Activated T-helper 17 cell treated with anti-CD3 and anti-CD28 coated beads, Interleukin-2, amount 50 U/mL, for 72 hours (primary cell): ENCODE data around the gene PCSK4. TPM values are rescaled to one million over a fixed set of nuclear protein-coding genes. Genes with fewer than 3 reads are reported as not detected.

Experiments used
- ATAC-seq: fragments of 150-1000 bp; cut with Tn5 transposase; replicated peaks from 2 replicates; pipeline ENCODE4 v1.10.0; 2021; ENCODE audit warnings: mild to moderate bottlenecking, moderate library complexity
- H3K27ac Mint-ChIP-seq: one replicate; pipeline ENCODE4 v1.8.0; 2022; ENCODE audit warnings: mixed read lengths
- H3K27me3 Mint-ChIP-seq: one replicate; pipeline ENCODE4 v1.8.0; 2022; ENCODE audit warnings: mixed read lengths
- H3K36me3 Mint-ChIP-seq: one replicate; pipeline ENCODE4 v1.8.0; 2022; ENCODE audit warnings: low read depth, mild to moderate bottlenecking, mixed read lengths
- H3K4me1 Mint-ChIP-seq: one replicate; pipeline ENCODE4 v1.8.0; 2022; ENCODE audit warnings: mixed read lengths
- H3K4me3 Mint-ChIP-seq: one replicate; pipeline ENCODE4 v1.8.0; 2022; ENCODE audit warnings: mild to moderate bottlenecking, mixed read lengths
- H3K9me3 Mint-ChIP-seq: one replicate; pipeline ENCODE4 v1.8.0; 2022; ENCODE audit warnings: mixed read lengths
- total RNA-seq, 2 donors: library from RNA; stranded (reverse); gene quantifications; one replicate each; pipeline ENCODE4 v1.2.3, GENCODE V29; 2022

Gene PCSK4
- total RNA-seq, 2 donors from 2014 or later = 2.4 to 7.8 TPM

DNA sequence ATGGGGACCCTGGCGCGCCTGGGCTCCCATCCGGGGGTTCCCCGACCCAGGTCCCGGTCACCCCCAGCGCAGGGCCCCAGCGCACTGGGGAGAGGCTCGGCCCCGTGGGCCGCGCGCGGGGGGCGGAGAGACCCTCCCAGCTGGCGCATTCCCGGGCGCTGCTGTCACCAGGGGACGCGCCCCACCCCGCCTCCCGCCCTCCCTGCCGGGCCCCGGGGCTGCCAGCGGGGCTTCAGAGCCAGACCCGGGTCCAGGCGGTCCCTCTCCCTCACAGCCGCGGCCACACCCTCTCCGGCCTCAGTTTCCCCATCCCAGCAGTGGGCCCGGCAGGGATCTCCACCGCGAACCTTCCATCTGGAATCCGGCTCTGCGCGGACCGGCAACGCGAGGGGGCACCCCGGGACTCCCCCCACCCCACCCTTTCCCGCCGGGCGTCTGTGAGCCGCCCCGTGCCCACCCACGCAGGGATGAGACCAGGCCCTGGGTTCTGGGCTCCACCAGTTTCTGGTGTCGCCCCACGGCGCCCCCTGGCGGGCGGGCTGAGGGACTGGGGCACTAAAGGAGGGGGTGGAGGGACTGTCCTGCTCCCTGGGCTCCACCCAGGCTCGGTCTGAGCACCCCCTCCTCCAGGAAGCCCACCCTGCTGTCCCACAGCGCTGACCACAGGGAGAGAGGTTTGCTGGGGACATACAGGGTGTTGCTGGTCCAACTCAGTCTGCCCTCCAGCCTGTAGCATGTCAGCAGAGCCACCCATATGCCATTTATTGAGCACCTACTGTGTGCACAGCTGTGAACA is 23.5 kb upstream of the PCSK4 start:
- peak; percentile 63 for ATAC-seq
- Mint-ChIP-seq H3K4me3 (peak overlapping the region; percentile 9), H3K4me1 (no peaks in the 10 kb centered on the region), H3K9me3 (no peaks in the 10 kb centered on the region), H3K27me3 (no peaks in the 10 kb centered on the region), H3K27ac (no peak overlapping the region), H3K36me3 (no peaks in the 10 kb centered on the region)

GRCh38 chr19:1512671-1513498 is 22.7 kb upstream of the PCSK4 start, which contains the start of gene ADAMTSL5:
TSS of gene ADAMTSL5 (minus strand) at chr19:1513019. CDS start at chr19:1510943, 2,076 bp downstream.
- H3K9me3 Mint-ChIP-seq = no peaks in the 10 kb centered on the region
- no peaks in the 10 kb centered on the region for H3K36me3 Mint-ChIP-seq
- no peaks in the 10 kb centered on the region for H3K4me1 Mint-ChIP-seq
- H3K27me3 Mint-ChIP-seq = no peaks in the 10 kb centered on the region
- peak within 1 kb of the TSS; percentile 74 for H3K4me3 Mint-ChIP-seq
- H3K27ac Mint-ChIP-seq = peak within 1 kb of the TSS; percentile 69
- peak; percentile 94 for ATAC-seq

DNA sequence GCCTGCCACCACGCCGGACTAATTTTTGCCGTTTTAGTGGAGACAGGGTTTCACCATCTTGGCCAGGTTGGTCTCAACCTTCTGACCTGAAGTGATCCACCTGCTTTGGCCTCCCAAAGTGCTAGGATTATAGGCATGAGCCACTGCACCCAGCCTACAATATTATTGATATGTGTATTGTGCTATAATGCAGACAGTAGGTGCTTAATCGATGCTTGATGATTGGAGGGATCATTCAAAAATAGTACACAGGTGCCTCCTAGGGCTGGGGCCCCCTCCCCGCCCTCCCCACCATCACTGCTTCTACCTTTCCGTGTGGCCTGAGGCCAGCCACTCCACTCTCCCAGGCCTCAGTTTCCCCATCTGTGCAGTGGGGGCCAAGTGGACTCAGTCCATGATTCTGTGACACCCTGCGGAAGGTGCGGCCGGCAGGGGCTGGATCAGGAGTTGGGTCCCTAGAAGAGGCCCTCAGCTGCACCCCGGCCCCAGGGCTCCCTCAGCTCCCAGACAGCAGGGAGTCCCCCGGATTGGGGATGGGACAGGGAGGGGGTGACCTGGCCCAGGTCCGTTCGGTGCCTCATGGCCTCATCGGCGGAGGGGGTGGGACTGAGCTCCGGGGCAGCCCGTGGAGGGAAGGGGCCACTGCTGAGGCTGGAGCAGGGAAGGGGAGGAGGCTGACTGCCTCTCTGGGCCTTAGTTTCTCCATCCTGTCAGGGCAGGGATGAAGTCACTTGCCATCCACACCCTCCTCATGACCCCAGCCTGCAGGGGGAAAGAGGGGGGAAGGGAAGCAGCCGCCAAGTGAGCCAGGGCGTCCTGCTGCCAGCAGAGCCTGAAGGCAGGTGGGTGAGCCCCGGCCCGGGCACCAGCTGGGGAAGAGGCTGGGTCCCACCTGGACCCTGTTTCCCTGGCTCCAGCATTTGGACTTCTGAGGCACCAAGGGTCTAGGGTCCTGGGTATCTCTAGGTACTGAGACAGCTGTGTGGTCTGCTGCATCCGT is 21.5 kb upstream of the PCSK4 start:
- ATAC-seq = no peak
- H3K27me3 Mint-ChIP-seq = no peaks in the 10 kb centered on the region
- H3K27ac Mint-ChIP-seq = no peak overlapping the region
- H3K4me3 Mint-ChIP-seq = peak overlapping the region; percentile 74
- no peaks in the 10 kb centered on the region for H3K4me1 Mint-ChIP-seq
- no peaks in the 10 kb centered on the region for H3K36me3 Mint-ChIP-seq
- H3K9me3 Mint-ChIP-seq = no peaks in the 10 kb centered on the region

DNA sequence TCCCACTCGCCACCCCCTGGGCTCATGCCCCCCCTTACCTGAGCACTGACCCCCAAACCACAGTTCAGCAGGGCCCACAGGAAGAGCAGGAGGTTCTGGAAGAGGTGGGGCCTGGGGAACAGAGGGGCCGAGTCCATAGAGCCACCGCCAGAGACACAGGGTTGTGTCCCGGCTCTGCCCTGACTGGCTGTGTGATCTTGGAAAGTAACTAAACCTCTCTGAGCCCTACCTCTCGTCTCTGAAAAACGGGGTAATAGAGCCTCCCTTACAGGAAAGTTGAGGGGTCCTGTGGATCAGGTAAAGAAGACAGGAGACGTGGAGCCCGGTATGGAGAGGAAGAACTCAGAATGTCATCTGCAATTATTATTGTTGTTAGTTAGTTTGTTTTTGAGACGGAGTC is 20.7 kb upstream of the PCSK4 start:
- H3K9me3 Mint-ChIP-seq = no peaks in the 10 kb centered on the region
- ATAC-seq = no peak
- H3K4me1 Mint-ChIP-seq = peaks cover 4% of the 10 kb centered on the region
- no peaks in the 10 kb centered on the region for H3K27me3 Mint-ChIP-seq
- no peak overlapping the region for H3K4me3 Mint-ChIP-seq
- no peaks in the 10 kb centered on the region for H3K36me3 Mint-ChIP-seq
- H3K27ac Mint-ChIP-seq = no peak overlapping the region

DNA sequence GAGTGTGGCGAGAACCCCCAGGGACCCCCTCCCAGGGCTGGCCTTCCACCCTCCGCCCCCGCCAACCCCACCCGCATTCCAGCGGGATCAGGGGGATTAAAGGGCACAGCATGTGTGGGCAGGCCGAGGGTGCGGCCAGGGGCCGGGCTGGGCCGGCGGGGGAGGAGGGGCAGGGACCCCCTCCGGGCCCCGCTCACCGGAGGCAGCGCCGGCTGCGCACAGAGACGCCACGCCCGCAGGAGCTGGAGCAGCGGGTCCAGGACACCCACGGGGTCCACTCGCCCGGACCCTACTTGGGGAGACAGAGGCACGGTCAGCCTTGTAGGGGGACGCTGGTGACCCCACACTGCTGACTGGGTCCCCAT is 20.3 kb upstream of the PCSK4 start:
- H3K36me3 Mint-ChIP-seq = no peaks in the 10 kb centered on the region
- no peaks in the 10 kb centered on the region for H3K9me3 Mint-ChIP-seq
- ATAC-seq = no peak
- peaks cover 4% of the 10 kb centered on the region for H3K4me1 Mint-ChIP-seq
- H3K27me3 Mint-ChIP-seq = no peaks in the 10 kb centered on the region
- no peak overlapping the region for H3K27ac Mint-ChIP-seq
- H3K4me3 Mint-ChIP-seq = no peak overlapping the region

GRCh38 chr19:1509602-1510441 is 19.7 kb upstream of the PCSK4 start:
- Mint-ChIP-seq H3K27me3 (no peaks in the 10 kb centered on the region), H3K9me3 (no peaks in the 10 kb centered on the region), H3K4me3 (no peak overlapping the region), H3K4me1 (peaks cover 4% of the 10 kb centered on the region), H3K27ac (no peak overlapping the region), H3K36me3 (no peaks in the 10 kb centered on the region)
- ATAC-seq = no peak

- H3K27ac Mint-ChIP-seq = no peak overlapping the region
- H3K4me3 Mint-ChIP-seq = peak overlapping the region; percentile 33
- H3K27me3 Mint-ChIP-seq = no peaks in the 10 kb centered on the region
Measured at GRCh38 chr19:1508507-1508856, 18.3 kb upstream of the PCSK4 start.

GRCh38 chr19:1507763-1508506 is 17.8 kb upstream of the PCSK4 start:
- Mint-ChIP-seq H3K27me3 (no peaks in the 10 kb centered on the region), H3K4me1 (peaks cover 4% of the 10 kb centered on the region), H3K9me3 (no peaks in the 10 kb centered on the region), H3K36me3 (no peaks in the 10 kb centered on the region), H3K27ac (peak overlapping the region; percentile 79), H3K4me3 (peak overlapping the region; percentile 82)
- peak; percentile 94 for ATAC-seq

More at GRCh38 chr19:1508507-1508856, 18.3 kb upstream of the PCSK4 start:
- Mint-ChIP-seq H3K9me3 (no peaks in the 10 kb centered on the region), H3K4me1 (peaks cover 4% of the 10 kb centered on the region), H3K36me3 (no peaks in the 10 kb centered on the region)
- ATAC-seq = no peak

- Mint-ChIP-seq H3K36me3 (no peaks in the 10 kb centered on the region), H3K27ac (peak overlapping the region; percentile 79), H3K4me3 (peak overlapping the region; percentile 82), H3K9me3 (no peaks in the 10 kb centered on the region), H3K27me3 (no peaks in the 10 kb centered on the region), H3K4me1 (peaks cover 4% of the 10 kb centered on the region)
- ATAC-seq = no peak
Measured at GRCh38 chr19:1507192-1507660, 17.1 kb upstream of the PCSK4 start.

DNA sequence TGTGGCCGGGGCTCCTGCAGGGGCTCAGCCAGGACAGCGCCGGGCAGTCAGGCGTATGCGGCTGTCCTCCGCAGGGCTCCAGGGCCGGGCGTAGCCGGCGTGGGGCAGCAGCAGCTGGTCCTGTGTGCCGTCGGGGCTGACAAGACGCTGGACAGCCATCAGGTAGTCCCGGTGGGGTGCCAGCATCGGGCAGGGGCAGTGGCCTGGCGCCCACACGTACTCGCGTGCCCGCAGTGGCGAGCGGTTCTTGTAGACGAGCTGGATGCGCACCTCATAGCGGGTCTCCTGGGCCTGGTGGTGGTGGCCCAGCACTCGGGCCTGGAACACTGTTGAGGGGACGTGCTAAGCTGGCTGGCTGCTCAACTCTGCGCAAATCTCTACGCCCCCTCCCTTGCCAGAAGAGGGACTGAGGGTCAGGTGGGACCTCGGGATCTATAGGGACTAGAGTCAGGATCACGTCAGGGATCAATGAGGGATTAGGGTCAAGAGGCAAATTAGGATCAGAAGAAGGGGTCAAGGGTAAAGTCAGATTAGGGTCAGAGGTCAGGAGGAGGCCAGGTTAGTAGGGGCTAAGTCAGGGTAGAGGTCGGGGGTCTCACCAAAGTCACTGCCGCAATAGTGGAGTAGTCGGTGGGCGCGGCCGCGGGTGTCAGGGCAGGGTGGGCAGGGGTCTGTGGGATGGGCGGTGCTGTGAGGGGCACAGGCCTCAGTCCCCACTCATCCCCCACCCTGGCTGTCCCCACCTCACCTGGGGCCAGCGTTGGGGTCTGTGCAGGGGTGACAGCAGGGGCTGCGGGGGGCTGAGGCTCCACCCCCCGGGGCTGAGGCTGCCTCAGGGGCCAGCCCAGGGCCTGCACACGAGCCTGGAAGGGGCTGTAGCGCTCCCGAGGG is 16.1 kb upstream of the PCSK4 start:
- no peaks in the 10 kb centered on the region for H3K36me3 Mint-ChIP-seq
- H3K4me3 Mint-ChIP-seq = no peak overlapping the region
- H3K4me1 Mint-ChIP-seq = peaks cover 4% of the 10 kb centered on the region
- ATAC-seq = no peak
- H3K9me3 Mint-ChIP-seq = no peaks in the 10 kb centered on the region
- no peak overlapping the region for H3K27ac Mint-ChIP-seq
- H3K27me3 Mint-ChIP-seq = no peaks in the 10 kb centered on the region

- peaks cover 4% of the 10 kb centered on the region for H3K4me1 Mint-ChIP-seq
- no peaks in the 10 kb centered on the region for H3K27me3 Mint-ChIP-seq
Measured at GRCh38 chr19:1505012-1505411, 14.9 kb upstream of the PCSK4 start.

More at GRCh38 chr19:1505012-1505411, 14.9 kb upstream of the PCSK4 start:
- Mint-ChIP-seq H3K4me3 (no peak overlapping the region), H3K9me3 (no peaks in the 10 kb centered on the region), H3K27ac (no peak overlapping the region), H3K36me3 (no peaks in the 10 kb centered on the region)
- no peak for ATAC-seq
